Measurements from ENCODE around the gene CFAP119.
"Not testable (repeated sequence)": the region's sequence is repeated elsewhere in the genome, so short reads cannot be mapped to it uniquely, and the experiment has no call there.

CFAP119 gene

DNA sequence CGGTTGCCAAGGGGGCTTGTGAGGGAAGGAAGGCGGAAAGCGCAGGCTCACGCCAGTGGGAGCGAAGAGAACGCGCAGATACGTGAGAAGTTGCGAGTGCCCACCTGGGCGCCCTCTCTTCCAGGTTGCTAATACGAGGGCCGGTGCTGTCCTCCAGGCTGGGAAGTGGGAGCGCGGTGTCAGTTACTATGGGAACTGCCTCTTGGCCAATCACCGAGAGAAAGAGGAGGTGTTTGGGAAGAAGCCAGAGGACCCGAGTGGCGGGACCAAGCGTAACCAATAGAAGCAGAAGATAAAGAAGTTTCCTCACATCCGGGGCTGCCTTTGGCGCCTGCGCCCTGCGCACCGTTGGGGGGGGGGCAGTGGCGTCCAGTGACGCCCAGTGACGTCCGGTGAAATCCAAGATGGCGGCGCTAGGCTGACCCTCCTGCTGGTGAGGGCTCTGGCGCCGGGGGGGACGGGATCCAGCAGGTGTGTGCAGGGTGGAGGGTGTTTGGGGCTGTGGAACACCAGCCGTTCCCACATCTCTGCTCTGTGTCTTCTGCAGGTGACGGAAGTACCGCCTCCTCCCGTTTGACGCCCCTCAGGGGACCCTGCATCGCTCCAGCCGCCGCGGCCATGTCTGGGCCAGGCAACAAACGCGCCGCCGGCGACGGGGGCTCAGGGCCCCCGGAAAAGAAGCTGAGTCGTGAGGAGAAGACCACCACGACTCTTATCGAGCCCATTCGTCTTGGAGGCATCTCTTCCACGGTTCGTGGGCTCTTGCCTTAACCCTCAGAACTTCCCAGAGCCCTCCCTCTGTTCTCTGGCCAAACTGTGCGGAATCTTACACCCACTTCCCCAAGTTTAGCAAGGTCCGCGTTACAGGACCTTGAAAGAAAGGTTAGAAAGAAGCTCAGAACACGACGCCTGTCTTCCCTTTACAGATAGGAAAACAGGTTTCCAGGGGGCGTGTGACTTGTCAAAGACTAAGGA lies at the start of gene CFAP119, which contains the start of gene RNF40:
Gene CFAP119 (minus strand): TSS at position 135 of the 975 bp plus-strand sequence. CDS start 314 bp downstream, outside the sequence.
Gene RNF40 (plus strand): TSS at position 395 of the 975 bp plus-strand sequence. CDS start 224 bp downstream, at position 619.
- DNase-seq (ENCODE audit: low read depth in 2 of 2): peak; percentile 80 to 86

DNA sequence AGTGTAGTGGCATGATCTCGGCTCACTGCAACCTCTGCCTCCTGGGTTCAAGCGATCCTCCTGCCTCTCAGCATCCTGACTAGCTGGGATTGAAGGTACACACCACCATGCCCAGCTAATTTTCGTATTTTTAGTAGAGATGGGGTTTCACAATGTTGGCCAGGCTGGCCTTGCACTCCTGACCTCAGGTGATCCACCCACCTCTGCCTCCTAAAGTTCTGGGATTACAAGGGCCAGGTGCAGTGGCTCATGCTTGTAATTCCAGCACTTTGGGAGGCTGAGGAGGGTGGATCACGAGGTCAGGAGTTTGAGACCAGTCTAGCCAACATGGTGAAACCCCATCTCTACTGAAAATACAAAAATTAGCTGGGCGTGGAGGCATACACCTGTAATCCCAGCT lies 47.8 kb upstream of the CFAP119 start:
- not testable (repeated sequence) for DNase-seq (ENCODE audit: low read depth in 2 of 2)

DNA sequence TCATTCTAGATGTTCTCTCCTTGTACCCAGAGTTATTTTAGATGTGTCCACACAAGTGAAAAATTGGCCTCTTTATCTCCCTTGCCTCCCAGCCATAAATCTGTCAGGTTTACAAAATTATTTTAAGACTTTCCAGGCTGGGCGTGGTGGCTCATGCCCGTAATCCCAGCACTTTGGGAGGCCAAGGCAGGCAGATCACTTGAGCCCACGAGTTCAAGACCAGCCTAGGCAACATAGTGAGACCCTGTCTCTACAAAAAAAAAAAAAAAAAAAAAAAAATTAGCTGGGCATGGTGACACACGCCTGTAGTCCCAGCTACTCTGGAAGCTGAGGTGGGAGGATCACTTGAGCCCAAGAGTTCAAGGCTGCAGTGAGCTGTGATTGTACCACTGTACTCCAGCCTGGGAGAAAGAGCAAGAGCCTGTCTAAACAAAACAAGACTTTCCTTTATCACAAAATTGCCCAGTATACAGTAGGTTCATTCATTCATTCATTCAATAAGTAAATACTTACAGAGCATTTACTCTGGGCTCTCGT lies 47.1 kb upstream of the CFAP119 start:
- DNase-seq (ENCODE audit: low read depth in 2 of 2): not testable (repeated sequence)

DNA sequence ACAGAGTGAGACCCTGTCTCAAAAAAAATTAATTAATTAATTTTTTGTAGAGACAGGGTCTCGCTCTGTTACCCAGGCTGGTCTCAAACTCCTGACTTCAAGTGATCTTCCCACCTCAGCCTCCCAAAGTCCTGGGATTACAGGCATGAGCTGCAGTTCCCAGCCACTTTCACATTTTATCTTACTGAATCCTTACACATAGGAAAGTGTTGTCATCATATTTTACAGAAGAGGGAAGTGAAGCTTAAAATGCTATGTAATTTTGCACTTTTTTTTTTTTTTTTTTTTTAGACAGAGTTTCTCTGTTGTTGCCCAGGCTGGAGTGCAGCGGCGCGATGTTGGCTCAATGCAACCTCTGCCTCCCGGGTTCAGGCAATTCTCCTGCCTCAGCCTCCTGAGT lies 46.3 kb upstream of the CFAP119 start:
- DNase-seq (ENCODE audit: low read depth in 2 of 2): no peak

DNA sequence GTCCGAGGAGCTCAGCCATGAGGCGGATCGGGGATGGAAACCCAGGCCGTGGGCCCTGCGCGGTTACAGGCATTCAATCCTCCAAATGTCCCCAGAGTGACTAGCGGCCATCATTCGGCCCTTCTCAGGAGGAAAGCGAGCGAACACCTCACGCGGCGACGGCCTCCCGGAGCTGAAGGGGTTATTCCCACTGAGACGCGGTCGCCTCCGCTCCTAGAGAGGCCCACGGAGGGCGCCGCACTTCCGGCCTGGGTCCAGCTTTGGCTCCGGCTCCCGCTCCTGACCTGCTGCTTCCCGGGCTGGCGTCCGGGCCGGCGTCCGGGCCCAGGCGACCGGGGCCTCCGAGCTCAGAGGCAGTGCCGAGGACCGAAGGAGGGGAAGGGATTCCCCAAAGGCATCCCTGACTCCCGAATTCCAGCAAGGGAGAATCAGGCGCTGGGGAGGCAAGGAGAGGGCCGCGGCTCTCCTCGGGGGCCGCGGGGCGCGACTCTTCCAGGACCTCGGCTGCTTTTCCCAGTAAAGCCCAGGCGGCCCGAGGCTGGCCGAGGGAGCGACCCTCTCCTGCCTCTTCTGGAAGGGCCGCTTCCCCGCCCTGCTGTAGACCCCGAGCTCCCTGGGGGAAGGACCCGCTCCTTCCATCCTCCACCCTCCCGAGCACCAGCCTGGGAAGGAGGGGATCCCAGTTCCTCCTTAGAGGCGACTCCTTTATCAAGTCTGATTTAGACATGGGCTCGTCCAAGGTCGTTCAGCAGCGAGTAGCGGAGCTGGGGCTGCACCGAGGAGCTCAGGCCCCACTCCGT lies 43.7 kb upstream of the CFAP119 start:
- DNase-seq (ENCODE audit: low read depth in 2 of 2): peak in 1 of 2 donors; percentile 48

DNA sequence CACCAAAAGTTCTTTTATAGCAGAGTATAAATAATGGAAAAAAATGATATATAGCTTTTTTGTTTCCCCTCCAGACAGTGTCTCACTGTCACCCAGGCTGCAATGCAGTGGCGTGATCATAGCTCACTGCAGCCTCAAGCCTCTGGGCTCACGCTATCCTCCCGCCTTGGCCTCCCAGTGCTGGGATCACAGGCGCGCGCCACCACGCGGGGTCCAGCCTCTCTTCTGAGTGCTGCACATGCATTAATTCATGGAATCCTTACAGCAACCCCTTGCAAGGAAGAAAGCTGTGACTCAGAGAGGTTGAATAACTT lies 43.2 kb upstream of the CFAP119 start:
- no peak for DNase-seq (ENCODE audit: low read depth in 2 of 2)

DNA sequence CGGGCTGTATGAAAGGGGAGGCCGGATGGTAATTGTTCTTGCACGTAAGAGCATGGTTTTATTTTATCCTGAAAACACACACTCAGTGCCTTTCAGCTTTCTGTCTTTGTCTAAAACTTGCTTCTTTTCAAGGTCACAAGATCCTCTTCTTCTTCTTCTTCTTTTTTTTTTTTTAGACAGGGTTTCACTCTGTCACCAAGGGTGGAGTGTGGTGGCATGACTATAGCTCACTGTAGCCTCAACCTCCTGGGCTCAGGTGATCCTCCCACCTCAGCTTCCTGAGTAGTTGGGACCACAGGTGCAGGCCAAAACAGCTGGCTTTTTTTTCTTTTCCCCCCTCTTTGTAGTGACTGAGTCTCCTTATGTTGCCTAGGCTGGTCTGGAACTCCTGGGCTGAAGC lies 41.1 kb upstream of the CFAP119 start:
- DNase-seq (ENCODE audit: low read depth in 2 of 2): no peak

DNA sequence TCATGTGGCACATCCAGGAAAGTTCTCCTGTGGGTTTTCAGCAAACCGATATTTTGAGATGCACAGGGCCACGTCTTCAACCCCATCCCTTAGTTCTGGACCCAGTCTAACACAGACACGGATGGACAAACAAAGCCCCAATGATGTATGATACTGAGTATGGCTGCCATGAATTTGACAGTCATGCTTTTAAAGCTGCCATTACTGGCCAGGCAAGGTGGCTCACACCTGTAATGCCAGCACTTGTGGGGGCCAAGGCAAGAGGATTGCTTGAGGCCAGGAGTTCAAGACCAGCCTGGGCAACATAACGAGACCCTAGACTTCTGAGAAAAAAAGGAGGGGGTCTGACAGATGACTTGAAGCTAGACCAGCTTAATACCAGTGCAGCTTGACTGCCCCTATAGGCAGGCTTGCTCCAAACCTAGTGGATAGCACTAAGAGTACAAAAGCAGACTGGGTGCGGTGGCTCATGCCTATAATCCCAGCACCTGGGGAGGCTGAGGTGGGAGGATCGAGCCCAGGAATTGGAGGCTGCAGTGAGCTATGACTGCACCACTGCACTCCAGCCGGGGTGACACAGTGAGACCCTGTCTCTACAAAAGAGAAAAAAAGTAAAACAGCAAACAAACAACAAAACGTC lies 35.9 kb upstream of the CFAP119 start:
- DNase-seq (ENCODE audit: low read depth in 2 of 2): no peak

DNA sequence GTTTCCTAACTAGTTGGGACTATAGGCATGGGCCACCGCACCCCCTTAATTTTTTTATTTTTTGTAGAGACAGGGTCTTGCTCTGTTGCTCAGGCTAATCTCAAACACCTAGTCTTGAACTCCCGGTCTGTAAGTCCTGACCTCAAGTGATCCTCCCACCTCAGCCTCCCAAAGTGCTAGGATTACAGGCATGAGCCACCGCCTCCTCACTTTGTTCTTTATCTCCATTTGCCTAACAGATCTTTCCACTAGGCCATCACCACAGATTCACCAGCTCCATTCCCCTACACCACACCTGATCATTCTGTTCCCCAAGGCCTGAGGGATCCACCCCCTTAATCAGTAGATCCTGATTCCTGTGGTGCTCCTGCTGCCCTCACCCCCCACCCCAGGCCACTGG lies 32.8 kb upstream of the CFAP119 start:
- no peak for DNase-seq (ENCODE audit: low read depth in 2 of 2)

DNA sequence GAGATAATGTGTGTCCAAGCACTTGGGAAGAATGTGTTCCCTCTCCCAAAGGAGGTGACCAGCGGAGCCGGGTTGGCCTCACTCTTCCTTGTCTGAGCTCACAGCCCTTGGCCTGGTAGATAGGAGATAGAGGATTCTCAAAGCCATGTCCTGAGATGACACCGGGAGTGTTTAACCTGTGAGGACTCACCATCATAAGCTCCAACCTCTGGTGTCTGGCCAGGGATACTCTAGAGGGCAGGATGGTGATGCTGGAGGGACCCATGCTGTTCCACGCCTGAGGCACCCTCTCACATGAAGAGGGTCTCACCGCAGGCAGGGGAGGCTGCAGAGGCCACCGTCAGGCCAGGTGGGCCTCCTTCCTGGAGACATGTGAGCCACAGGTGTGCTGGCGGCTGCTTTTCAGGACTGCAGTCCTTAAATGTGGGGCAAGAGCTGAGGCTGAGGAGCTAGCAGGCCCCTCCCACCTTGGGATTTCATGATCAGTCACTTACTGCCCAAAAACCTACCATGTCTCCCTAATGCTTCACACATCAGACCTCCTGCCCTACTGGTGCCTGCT lies 31.7 kb upstream of the CFAP119 start:
- no peak for DNase-seq (ENCODE audit: low read depth in 2 of 2)

DNA sequence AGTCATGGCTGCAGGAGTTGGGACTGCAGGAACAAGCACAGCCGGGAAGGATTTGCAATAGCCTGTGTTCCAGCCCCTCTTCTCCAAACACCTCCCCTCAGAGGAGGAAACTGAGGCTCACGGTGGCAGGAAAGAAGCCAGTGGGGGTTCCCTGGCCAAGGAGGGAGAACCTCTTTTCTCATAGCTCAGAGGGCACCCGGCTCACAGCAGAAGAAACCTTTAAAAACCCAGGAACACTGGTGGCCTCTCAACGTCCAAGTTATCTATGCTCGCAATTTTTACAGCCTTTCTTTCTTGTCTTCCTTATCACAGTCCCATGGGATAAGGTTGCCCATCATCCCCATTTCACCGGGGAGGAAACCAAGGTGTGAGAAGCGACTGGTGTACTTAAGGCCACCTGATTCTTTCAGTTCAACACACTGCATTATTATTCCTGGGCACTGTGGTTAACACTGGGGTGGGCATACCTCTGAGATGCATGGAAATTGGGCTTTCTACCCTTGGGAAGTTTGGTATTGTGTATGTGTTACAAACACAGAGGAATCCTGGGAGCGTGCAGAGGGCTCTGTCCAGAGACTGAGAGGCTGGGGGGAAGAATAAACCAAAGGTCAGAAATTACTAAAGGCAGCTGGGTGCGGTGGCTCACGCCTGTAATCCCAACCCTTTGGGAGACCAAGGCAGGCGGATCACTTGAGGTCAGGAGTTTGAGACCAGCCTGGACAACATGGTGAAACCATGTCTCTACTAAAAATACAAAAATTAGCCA lies 25.9 kb upstream of the CFAP119 start:
- no peak for DNase-seq (ENCODE audit: low read depth in 2 of 2)

DNA sequence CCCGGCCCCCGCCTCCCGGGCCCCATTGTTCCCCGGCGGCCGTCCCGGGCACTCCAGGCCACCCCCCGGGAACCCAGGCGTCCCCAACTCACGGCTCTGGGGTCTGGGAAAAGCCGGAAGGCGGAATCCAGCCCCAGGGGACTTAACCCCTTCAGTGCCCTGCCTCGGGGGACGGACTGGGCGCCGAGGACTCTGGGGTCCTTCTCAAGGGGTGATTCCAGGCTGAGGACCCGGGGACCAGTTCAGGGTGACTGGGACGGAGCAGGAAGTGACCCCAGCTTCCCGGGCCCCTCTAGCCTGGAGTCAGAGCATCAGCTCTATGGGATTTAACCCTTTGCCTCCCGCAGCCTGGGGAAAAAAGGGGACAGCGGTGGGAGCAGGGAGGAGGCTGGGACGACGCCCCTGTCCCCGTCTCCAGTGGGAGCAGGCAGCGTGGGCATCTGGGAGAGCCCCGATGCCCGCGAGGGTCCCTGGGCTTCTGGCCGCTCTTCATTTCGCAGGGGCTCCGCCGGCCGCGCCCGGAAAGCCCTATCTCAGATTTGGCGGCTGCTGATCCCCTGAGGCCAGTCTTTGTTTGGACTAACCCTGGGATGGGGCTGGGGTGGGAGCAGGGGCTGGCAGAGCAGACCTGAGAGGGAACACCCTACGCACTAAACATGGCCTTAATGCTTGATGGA lies 25.2 kb upstream of the CFAP119 start, which contains the start of gene ZNF629:
Gene ZNF629 (minus strand): TSS at position 270 of the 677 bp plus-strand sequence. CDS start 2,723 bp downstream, outside the sequence.
- no peak for DNase-seq (ENCODE audit: low read depth in 2 of 2)

DNA sequence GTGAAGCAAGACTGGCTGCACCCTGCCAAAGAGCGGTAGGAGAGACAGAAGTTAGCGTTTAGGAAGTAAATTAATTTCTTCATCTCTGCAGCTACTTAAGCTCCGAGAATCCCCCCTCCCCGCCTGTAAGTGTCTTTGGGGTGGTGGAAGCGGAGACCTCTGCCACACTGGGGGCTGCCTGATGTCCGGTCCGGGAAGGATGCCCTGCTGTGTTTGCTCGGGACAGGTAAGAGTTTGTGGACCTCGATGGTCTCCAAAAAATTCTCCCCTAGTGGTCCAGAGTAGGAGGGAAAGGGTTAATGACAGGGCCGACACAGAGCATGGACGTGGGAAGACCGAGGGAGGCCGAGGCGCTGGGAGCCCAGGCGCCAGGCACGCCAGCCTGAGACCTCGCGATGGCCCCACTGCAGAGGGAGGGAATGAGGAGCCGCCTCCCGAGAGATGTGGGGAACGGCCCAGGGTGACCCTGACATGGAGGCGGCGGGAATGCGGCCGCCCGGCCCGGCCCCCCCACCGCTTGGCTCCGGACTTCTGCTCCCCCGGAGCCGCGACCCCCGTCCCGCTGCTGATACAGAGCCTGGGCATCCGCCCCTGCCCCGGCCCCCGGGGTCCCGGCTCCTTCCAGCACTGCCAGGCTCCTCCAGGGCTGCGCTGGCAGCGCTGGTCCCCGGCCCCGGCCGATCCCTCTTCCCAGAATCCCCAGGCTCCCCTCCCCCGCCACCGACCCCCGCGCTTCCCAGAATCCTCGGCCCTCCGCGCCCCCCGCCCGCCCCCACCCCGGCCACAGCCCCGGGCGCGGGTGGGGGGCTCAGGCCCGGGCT lies 24.5 kb upstream of the CFAP119 start:
- no peak for DNase-seq (ENCODE audit: low read depth in 2 of 2)

DNA sequence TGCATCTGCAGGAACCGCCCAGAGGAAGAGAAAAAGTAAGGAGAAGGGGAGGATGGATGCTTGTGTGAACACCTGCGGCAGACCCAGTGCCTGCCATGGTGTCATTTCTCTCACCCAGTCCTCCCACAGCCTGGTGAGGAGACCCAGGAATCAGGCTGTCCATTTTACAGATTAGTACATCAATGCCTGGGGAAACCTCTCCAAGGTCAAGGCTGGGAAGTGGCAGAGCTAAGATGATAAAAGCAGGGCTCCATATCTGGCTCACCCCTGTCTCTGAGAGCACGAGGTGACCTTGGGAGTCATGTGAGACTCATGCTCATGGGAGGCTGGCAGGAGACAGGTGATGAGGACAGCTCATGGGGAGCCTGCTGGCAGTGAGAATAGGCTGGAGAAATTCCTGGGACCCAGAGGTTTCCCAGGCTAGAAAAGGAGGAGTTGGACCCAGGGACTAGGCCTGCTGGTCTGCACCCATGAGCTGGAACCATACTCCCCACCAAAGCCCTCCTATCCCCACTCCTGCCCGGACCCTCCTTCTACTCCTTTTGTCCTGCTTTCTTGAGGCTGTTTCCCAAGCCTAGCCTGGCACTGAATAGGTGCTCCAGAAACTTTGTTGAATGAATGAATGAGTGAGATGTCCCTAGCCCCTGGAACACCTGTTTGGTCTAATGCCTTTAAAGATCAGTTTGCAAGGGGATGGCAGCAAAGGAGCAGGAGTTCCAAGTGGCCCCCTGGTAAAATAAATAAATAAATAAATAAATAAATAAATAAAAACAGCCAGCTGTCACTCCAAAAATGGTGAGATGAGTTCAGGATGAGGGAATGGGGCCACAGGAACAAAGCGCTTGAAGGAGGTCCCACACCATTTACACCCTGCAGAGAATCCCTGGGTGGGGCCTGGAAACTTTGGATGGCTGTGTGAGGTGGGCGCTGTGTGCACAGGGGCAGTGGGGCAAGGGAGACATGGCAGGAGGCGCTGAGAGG lies 23.6 kb upstream of the CFAP119 start:
- DNase-seq (ENCODE audit: low read depth in 2 of 2): no peak

DNA sequence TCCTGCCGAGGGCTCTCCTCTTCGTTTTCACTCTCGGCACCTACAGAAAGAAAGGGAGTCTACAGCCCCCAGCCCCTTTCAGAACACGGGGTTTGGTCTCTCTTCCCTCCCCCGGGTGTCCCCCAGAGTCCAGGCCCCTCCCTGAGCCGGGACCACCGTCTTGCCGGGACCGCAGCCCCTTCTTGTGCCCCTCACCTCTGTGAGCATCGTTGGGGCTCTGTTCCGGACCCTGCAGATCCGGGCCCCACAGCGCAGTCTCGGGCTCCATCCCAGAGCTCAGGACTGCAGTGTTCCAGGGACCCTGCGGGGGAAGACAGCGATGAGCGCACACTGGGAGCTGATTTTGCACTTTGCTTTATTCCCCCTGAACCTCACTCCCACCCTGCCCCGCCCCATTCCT lies 22.4 kb upstream of the CFAP119 start:
- DNase-seq (ENCODE audit: low read depth in 2 of 2): no peak

DNA sequence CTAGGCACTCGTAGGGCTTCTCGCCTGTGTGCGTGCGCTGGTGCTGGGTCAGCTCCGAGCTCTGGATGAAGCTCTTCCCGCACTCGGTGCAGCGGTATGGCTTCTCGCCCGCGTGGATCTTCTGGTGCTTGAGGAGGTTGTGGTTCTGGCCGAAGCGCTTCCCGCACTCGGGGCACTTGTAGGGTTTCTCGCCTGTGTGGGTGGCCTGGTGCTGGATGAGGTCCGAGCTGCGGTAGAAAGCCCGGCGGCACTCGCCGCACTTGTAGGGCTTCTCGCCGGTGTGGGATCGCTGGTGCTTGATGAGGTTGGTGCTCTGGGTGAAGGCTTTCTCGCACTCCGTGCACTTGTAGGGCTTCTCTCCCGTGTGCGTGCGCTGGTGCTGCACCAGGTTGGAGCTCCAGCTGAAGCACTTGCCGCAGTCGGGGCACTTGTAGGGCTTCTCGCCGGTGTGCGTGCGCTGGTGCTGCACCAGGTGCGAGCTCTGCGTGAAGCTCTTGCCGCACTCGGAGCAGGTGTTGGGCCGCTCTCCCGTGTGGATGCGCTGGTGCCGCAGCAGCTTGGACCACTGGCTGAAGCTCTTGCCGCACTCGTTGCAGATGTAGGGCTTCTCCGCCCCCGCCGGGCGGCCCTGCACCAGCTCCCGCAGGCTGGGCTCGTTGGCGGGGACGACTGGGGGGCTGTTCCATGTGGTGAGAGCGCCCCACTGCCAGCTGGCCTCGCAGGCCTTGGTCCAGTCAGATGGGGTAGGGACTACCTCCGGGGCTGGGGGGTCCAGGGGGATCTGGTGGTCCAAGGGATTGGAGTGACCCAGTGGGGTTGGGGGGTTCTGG lies 21.6 kb upstream of the CFAP119 start:
- DNase-seq (ENCODE audit: low read depth in 2 of 2): no peak

All from stimulated activated CD8-positive, alpha-beta memory T cell treated with anti-CD3 and anti-CD28 coated beads, Interleukin-7, amount 100 ng/mL, for 4 hours (primary cell).